NCI-H226 (cell line): Measurements from ENCODE around the gene OR6Y1.

Experiments
- DNase-seq: peaks from one replicate; pipeline ENCODE4 v3.0.0-alpha.2; 2015

The OR6Y1 gene

GRCh38 chr1:158496374-158496773, 57.8 kb downstream of the OR6Y1 start:
- no peak for DNase-seq

GRCh38 chr1:158494796-158495195, 59.4 kb downstream of the OR6Y1 start:
- DNase-seq, result no peak
